Osteocyte (in vitro differentiated cells): ENCODE results near the gene ZNF497. TPM values are rescaled to one million over a fixed set of nuclear protein-coding genes. Genes with fewer than 3 reads are reported as not detected.

Experiments used
- DNase-seq: peaks from one replicate; pipeline ENCODE4 v3.0.0; 2021; ENCODE audit warnings: mixed read lengths; ENCODE audit not compliant: unreplicated experiment; ENCODE audit errors: extremely low spot score
- H3K27ac Mint-ChIP-seq: one replicate; pipeline ENCODE4 v1.8.0; 2021; ENCODE audit warnings: mild to moderate bottlenecking, mixed read lengths; ENCODE audit not compliant: unreplicated experiment
- H3K27me3 Mint-ChIP-seq: one replicate; pipeline ENCODE4 v1.8.0; 2021; ENCODE audit warnings: mixed read lengths; ENCODE audit not compliant: unreplicated experiment
- H3K36me3 Mint-ChIP-seq: one replicate; pipeline ENCODE4 v1.8.0; 2021; ENCODE audit warnings: mixed read lengths; ENCODE audit not compliant: unreplicated experiment
- H3K4me1 Mint-ChIP-seq: one replicate; pipeline ENCODE4 v1.8.0; 2021; ENCODE audit warnings: mixed read lengths; ENCODE audit not compliant: unreplicated experiment
- H3K4me3 Mint-ChIP-seq: one replicate; pipeline ENCODE4 v1.8.0; 2021; ENCODE audit warnings: mild to moderate bottlenecking, moderate library complexity, mixed read lengths; ENCODE audit not compliant: unreplicated experiment
- H3K9me3 Mint-ChIP-seq: one replicate; pipeline ENCODE4 v1.8.0; 2021; ENCODE audit warnings: mixed read lengths; ENCODE audit not compliant: unreplicated experiment
- total RNA-seq: library from RNA; stranded (reverse); gene quantifications from 2 replicates; pipeline ENCODE4 v1.2.1, GENCODE V29; 2021
- TF ChIP-seq, protein P1 (sequence below): fragments of 200-600 bp; sonication (generic); IDR thresholded peaks from 2 replicates; pipeline ENCODE4 v1.5.0; 2021; ENCODE audit warnings: antibody characterized with exemption, mild to moderate bottlenecking, moderate library complexity

ZNF497 gene
- total RNA-seq, 1 donor from 2014 or later, result 2.7 TPM

DNA sequence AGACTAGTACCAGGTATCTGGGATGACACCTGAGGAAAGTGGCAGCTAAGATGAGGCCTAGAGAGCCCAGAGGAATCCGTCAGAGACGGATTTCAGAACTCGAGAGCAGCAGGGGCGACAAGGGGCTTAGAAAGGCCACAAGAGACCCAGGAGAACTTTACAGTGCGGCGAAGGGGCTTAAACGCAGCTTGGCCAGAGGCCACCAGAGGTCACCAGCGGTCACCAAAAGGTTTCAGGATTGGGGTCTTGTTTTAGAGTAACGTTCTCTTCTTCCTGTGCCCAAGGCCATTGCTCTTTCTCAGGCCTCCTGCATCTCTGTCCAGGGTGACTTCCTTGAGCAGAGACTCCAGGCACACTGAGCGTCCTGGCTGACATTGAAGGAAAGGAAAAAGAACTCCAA lies 33.6 kb downstream of the ZNF497 start:
- Mint-ChIP-seq H3K27me3 (no peaks in the 10 kb centered on the region), H3K36me3 (no peaks in the 10 kb centered on the region), H3K4me1 (no peaks in the 10 kb centered on the region), H3K9me3 (no peaks in the 10 kb centered on the region), H3K27ac (no peak overlapping the region), H3K4me3 (no peak overlapping the region)
- no peak for DNase-seq
- TF ChIP-seq, protein P1, sequence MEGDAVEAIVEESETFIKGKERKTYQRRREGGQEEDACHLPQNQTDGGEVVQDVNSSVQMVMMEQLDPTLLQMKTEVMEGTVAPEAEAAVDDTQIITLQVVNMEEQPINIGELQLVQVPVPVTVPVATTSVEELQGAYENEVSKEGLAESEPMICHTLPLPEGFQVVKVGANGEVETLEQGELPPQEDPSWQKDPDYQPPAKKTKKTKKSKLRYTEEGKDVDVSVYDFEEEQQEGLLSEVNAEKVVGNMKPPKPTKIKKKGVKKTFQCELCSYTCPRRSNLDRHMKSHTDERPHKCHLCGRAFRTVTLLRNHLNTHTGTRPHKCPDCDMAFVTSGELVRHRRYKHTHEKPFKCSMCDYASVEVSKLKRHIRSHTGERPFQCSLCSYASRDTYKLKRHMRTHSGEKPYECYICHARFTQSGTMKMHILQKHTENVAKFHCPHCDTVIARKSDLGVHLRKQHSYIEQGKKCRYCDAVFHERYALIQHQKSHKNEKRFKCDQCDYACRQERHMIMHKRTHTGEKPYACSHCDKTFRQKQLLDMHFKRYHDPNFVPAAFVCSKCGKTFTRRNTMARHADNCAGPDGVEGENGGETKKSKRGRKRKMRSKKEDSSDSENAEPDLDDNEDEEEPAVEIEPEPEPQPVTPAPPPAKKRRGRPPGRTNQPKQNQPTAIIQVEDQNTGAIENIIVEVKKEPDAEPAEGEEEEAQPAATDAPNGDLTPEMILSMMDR, result peak; percentile 13

DNA sequence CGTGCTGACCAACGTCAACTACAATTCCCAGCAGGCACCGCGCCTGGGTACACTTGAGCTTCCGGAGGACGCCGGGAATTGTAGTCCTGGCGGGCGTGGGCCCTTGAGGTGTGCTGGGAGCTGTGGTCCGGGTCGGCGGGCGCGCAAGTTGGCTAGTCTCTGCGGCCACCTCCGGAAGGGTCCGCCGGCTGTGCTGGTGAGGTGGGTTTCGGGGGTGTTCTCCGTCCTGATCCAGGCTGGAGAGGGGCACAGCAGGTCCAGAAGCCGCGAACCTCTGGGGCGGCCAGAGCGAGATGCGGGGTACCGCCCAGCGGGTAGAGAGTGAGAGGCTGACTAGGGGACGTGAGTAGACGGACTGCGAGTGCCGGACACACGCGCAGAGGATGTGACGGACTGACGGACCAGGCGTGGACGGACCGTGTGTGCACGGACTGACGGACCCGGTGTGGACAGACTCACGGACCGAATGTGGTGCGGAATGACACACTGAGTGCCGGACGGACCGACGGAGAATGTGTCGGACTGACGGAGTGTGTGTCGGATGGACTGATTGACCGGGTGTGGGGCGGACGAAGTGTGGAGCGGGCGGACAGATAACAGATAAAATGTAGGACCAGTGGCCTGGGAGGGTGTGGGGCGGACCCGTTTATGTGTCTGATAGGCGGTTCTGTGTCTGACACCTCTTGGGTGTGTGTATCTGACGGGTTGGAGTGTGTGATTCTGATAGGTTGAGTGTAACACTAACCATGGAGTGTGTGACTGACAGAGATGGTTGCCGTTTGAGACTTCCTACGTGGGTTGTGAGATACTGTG lies 35.4 kb downstream of the ZNF497 start, which contains the start of gene ZSCAN22:
TSS of gene ZSCAN22 (plus strand) at position 81 of the 813 bp plus-strand sequence. CDS start 7,809 bp downstream, outside the sequence.
- TF ChIP-seq, protein P1, result no peak
- Mint-ChIP-seq H3K4me3 (no peak within 1 kb of the TSS), H3K27me3 (no peaks in the 10 kb centered on the region), H3K4me1 (no peaks in the 10 kb centered on the region), H3K9me3 (no peaks in the 10 kb centered on the region), H3K36me3 (no peaks in the 10 kb centered on the region), H3K27ac (no peak within 1 kb of the TSS)
- peak; percentile 97 for DNase-seq

- no peak overlapping the region for H3K4me3 Mint-ChIP-seq
- no peak overlapping the region for H3K27ac Mint-ChIP-seq
- TF ChIP-seq, protein P1, result no peak
- no peaks in the 10 kb centered on the region for H3K9me3 Mint-ChIP-seq
- H3K27me3 Mint-ChIP-seq, result no peaks in the 10 kb centered on the region
- no peaks in the 10 kb centered on the region for H3K4me1 Mint-ChIP-seq
- no peaks in the 10 kb centered on the region for H3K36me3 Mint-ChIP-seq
- DNase-seq, result no peak
Measured at GRCh38 chr19:58326501-58326913, 36.0 kb downstream of the ZNF497 start.

DNA sequence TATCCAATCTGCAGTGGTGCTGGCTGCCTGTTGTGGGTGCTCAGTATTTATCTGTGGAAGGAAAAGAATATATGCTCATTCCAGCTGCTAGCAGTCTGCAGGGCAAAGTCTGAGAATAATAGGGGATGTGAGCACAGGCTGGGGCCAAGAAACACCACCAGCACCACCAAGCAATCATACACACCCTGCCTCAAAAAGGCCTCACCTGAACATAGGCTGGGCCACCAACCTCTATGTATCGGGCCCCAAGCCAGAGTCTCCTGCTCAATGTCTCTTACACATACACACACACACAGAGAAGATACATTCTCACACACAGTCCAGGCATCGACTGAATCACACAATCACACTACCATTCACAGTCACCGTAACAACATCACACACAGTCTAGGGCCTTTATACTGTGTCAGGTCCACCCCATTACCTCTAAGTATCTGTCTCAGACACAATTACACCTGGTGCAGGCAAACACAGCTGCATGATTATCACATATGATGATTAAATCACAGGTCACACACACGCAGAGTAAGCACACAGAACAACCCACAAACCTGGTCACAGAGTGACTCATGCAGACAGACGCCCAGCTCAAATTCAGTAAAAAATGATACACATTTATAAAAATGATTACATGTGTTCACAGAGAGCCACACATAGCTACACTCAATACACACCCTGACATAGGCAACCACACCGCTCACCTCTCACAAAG lies 37.1 kb downstream of the ZNF497 start:
- H3K4me3 Mint-ChIP-seq, result no peak overlapping the region
- no peaks in the 10 kb centered on the region for H3K36me3 Mint-ChIP-seq
- no peak overlapping the region for H3K27ac Mint-ChIP-seq
- TF ChIP-seq, protein P1, result no peak
- no peaks in the 10 kb centered on the region for H3K4me1 Mint-ChIP-seq
- H3K9me3 Mint-ChIP-seq, result no peaks in the 10 kb centered on the region
- H3K27me3 Mint-ChIP-seq, result no peaks in the 10 kb centered on the region
- DNase-seq, result no peak

- TF ChIP-seq, protein P1, result no peak
- Mint-ChIP-seq H3K27me3 (no peaks in the 10 kb centered on the region), H3K27ac (no peak overlapping the region), H3K4me3 (no peak overlapping the region), H3K9me3 (no peaks in the 10 kb centered on the region), H3K4me1 (no peaks in the 10 kb centered on the region), H3K36me3 (peaks cover 11% of the 10 kb centered on the region)
- DNase-seq, result no peak
Measured at GRCh38 chr19:58319241-58319640, 43.3 kb downstream of the ZNF497 start.
